ENCODE results near the gene ATG14.

GRCh38 chr14:55399852-55400251 lies 11.8 kb downstream of the ATG14 start:
- no peak for TF ChIP-seq EZH2phosphoT487 (IDR thresholded peaks at IDR 0.05)
- TF ChIP-seq CTCF (IDR thresholded peaks at IDR 0.05), result no peak
- no peak for TF ChIP-seq EZH2 (IDR thresholded peaks at IDR 0.05)
